GM12875 (cell line): ENCODE data around the gene FMNL2.
A peak's percentile ranks its signal among the peaks of the same experiment; 100 is the strongest.

Source experiments
- H3K4me3 ChIP-seq: one replicate; pipeline ENCODE4 v1.5.1; 2011; ENCODE audit warnings: low read depth, low read length, control low read depth
- CTCF ChIP-seq: IDR thresholded peaks from 2 replicates; pipeline ENCODE4 v1.5.1; 2011; ENCODE audit warnings: low read depth, mild to moderate bottlenecking, control low read depth, inconsistent platforms, low read length, moderate library complexity, borderline replicate concordance; ENCODE audit not compliant: insufficient read depth

Gene FMNL2

DNA sequence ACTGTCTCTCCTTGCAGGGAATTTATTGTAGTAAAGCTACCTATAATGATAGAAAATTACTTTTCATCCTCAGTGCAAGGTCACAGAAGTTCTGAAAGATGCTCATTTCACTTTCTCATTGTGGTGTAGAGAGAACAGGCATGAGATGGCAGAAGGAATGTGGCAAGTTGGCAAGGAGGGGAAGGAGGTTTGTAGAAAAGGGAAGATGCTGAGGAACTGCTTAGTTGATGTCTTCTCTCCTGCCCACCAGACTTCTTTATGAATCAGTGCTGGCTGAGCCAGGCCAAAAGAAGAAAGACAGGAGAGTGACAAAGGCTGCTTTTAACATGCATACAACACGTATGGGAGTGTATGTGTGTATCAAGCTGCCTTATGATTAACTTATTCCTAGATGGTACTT lies 217.9 kb downstream of the FMNL2 start:
- no peak overlapping the region for H3K4me3 ChIP-seq
- no peak for TF ChIP-seq CTCF

DNA sequence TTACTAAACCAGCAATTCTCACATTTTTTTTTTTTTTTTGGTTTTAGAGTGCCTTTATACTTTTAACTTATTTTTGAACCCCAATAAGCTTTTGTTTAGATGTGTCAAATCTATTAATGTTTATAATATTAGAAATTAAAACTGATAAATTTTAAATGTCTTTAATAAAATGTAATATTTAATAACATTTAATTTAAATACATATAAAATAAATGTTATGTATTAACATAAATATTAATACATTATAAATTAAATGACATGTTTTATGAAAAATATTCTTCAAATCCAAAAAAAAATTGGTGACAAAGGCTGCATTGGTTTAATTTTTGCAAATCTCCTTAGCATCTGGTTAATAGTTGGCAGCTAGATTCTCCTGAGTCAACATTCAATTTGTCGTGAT lies 218.5 kb downstream of the FMNL2 start:
- TF ChIP-seq CTCF: no peak
- H3K4me3 ChIP-seq: no peak overlapping the region

GRCh38 chr2:152555048-152555447 lies 220.1 kb downstream of the FMNL2 start:
- peak; percentile 32; the same call in 1 of the 2 replicates for TF ChIP-seq CTCF
- H3K4me3 ChIP-seq: no peak overlapping the region

DNA sequence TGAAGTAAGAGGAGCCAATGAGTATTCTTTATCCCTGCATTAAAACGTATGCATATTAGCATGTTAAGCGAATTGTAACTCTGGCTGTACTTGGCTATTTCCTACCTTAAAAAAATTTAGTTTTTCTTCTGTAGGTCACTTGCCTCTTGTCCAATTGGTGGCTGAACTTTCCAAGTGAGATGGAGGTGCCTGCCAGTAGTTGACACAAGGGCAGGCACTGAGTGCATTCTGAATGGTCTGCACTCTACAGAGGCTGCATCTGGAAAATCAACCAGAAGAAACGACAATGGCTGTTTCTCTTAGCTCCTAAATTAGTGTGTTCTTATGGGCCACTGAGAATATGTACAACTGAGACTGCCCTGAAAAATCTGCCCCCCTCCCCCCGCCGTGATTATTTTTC lies 221.5 kb downstream of the FMNL2 start:
- no peak for TF ChIP-seq CTCF
- H3K4me3 ChIP-seq: no peak overlapping the region

GRCh38 chr2:152557273-152557888 lies 222.4 kb downstream of the FMNL2 start:
- no peak overlapping the region for H3K4me3 ChIP-seq
- no peak for TF ChIP-seq CTCF

DNA sequence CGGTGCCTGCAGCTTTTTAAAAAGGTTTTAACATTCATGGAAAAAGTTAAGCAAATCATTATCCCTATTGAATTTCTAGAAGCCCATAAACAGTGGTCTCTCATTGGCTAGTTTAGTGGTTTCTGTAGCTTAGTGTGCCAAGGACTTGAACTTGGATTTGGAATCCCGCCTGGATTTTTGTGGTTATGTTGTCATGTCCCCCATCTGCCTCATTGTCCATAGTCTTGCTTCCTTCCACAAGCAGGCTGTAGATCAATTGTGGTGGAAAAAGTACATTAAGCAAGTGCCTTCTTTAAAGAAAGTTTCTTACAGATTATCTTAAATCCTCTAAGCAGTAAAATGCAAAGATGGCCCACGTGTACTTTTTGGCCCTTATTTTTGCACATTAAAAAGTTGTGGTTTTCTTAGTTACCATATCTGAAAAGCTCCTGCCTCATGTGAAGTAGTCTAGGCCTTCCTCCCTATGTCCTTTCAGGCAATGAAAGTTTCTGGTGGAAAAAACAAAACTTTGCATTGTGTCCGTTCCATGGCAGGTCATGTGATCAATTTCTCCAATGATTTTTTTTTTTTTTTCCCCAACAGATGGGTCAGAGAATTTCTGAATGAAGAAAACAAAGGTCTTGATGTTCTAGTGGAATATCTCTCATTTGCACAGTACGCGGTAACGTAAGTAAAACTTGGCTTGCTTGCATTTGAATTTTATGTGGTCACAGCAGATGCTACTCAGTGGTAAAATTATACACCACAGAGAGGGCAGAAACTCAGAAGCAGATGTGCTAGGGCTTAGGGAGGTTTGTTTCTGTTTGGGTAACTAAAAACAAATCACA lies 223.4 kb downstream of the FMNL2 start:
- TF ChIP-seq CTCF: no peak
- no peak overlapping the region for H3K4me3 ChIP-seq

GRCh38 chr2:152559008-152559407 lies 224.0 kb downstream of the FMNL2 start:
- TF ChIP-seq CTCF: no peak
- no peak overlapping the region for H3K4me3 ChIP-seq
